GM12878 (cell line): ENCODE measurements around the gene FEM1B. TPM values are rescaled to one million over a fixed set of nuclear protein-coding genes. Genes with fewer than 3 reads are reported as not detected.

Source experiments
- ATAC-seq: fragments of 200-7000 bp; cut with Tn5 transposase; 3 replicates; pipeline ENCODE4 v1.9.1; 2020; ENCODE audit warnings: mild to moderate bottlenecking, moderate library complexity
- BruUV-seq: library from RNA; stranded (reverse); fragments of 400-500 nt; replicated peaks from 2 replicates; lab custom pipeline; 2021; lab: Mats Ljungman, UMichigan
- CTCF ChIA-PET: fragments of 300-600 bp; sonication (Branson Sonifier 250); formaldehyde crosslinking; extraction: SDS; loops from one replicate; lab custom pipeline; 2021; ENCODE audit warnings: inconsistent platforms; lab: Yijun Ruan, JAX
- POLR2A ChIA-PET: fragments of 350-600 bp; formaldehyde crosslinking; extraction: SDS; loops from one replicate; lab custom pipeline; 2021; ENCODE audit warnings: inconsistent platforms; lab: Charles Lee
- RAD21 ChIA-PET: fragments of 300-600 bp; sonication (Branson Sonifier 250); formaldehyde crosslinking; loops from one replicate; lab custom pipeline; 2023; ENCODE audit warnings: antibody characterized with exemption; ENCODE audit not compliant: unreplicated experiment; lab: Charles Lee
- SMC1A ChIA-PET: fragments of 300-600 bp; sonication (Branson Sonifier 250); formaldehyde crosslinking; loops from one replicate; lab custom pipeline; 2023; ENCODE audit not compliant: unreplicated experiment, uncharacterized antibody; lab: Charles Lee
- DNase-seq: peaks from one replicate; pipeline ENCODE4 v3.0.0-alpha.2; 2011; ENCODE audit warnings: low read depth, low spot score
- FAIRE-seq: peaks from 3 replicates; lab custom pipeline; 2011; peaks lifted over from hg19 to GRCh38; lab: Jason Lieb, UNC
- H2AFZ ChIP-seq: 2 replicates; pipeline ENCODE4 v1.6.0; 2011; ENCODE audit warnings: low read depth, low read length, control low read depth; ENCODE audit not compliant: control insufficient read depth
- H3K27ac ChIP-seq: 2 replicates; pipeline ENCODE4 v1.5.1; 2011; ENCODE audit warnings: control low read depth; ENCODE audit not compliant: control insufficient read depth, insufficient read depth
- H3K27me3 ChIP-seq, 2 experiments: replicated peaks in 1 of 2; 2 replicates each; pipeline versions ENCODE4 v1.6.0 to v1.6.1; 2011; ENCODE audit warnings: low read length in 1 of 2; ENCODE audit not compliant: control insufficient read depth in 2 of 2, insufficient read depth in 2 of 2
- H3K36me3 ChIP-seq, 2 experiments: 2 replicates each; pipeline ENCODE4 v1.5.1; 2011; ENCODE audit warnings: low read length in 1 of 2; ENCODE audit not compliant: control insufficient read depth in 2 of 2, insufficient read depth in 2 of 2
- H3K4me1 ChIP-seq: 2 replicates; pipeline ENCODE4 v1.6.1; 2011; ENCODE audit warnings: mild to moderate bottlenecking, low read length, moderate library complexity, mixed read lengths; ENCODE audit not compliant: control insufficient read depth, insufficient read depth
- H3K4me2 ChIP-seq: 2 replicates; pipeline ENCODE4 v1.6.0; 2011; ENCODE audit warnings: control low read depth; ENCODE audit not compliant: control insufficient read depth, insufficient read depth
- H3K4me3 ChIP-seq: fragments of 200-600 bp; sonication (generic); 2 replicates; pipeline ENCODE4 v1.5.1; 2016
- H3K79me2 ChIP-seq: 2 replicates; pipeline ENCODE4 v1.6.0; 2011; ENCODE audit warnings: low read length; ENCODE audit not compliant: control insufficient read depth, insufficient read depth
- H3K9ac ChIP-seq: 2 replicates; pipeline ENCODE4 v1.8.0; 2011; ENCODE audit warnings: low read length, control low read depth, mixed read lengths; ENCODE audit not compliant: control insufficient read depth, insufficient read depth
- H3K9me3 ChIP-seq: replicated peaks from 3 replicates; pipeline ENCODE4 v1.5.1; 2011; ENCODE audit warnings: mild to moderate bottlenecking, low read length; ENCODE audit not compliant: control insufficient read depth, insufficient read depth
- H4K20me1 ChIP-seq: 2 replicates; pipeline ENCODE4 v1.6.0; 2011; ENCODE audit not compliant: control insufficient read depth, insufficient read depth
- BMI1 ChIP-seq: fragments of 450-650 bp; IDR thresholded peaks from 2 replicates; pipeline ENCODE4 v1.6.1; 2016; ENCODE audit warnings: mild to moderate bottlenecking, moderate library complexity, borderline replicate concordance
- EZH2 ChIP-seq: IDR thresholded peaks from 2 replicates; pipeline ENCODE4 v1.6.1; 2012; ENCODE audit warnings: low read depth, mild to moderate bottlenecking, control low read depth, inconsistent platforms, low read length, borderline replicate concordance; ENCODE audit not compliant: control insufficient read depth
- NR2C1 ChIP-seq: fragments of 450-650 bp; IDR thresholded peaks from 2 replicates; pipeline ENCODE4 v1.6.1; 2017; ENCODE audit warnings: antibody characterized with exemption, mild to moderate bottlenecking, moderate library complexity
- POU2F2 ChIP-seq: IDR thresholded peaks from 3 replicates; pipeline ENCODE4 v1.6.1; 2011; ENCODE audit warnings: low read depth, mild to moderate bottlenecking, low read length, borderline replicate concordance
- SMAD1 ChIP-seq: fragments of 450-650 bp; IDR thresholded peaks from 2 replicates; pipeline ENCODE4 v1.6.1; 2018; ENCODE audit warnings: mild to moderate bottlenecking, low read depth; ENCODE audit not compliant: partially characterized antibody
- TAF1 ChIP-seq: IDR thresholded peaks from 2 replicates; pipeline ENCODE4 v1.6.1; 2011; ENCODE audit warnings: mild to moderate bottlenecking, low read depth, low read length, borderline replicate concordance
- WRNIP1 ChIP-seq: IDR thresholded peaks from 2 replicates; pipeline ENCODE4 v1.6.1; 2011; ENCODE audit warnings: low read depth, low read length, improper control_type of control experiment, borderline replicate concordance
- WGBS: methylation state at CpG from one replicate; pipeline ENCODE4 v1.1.6; 2016; ENCODE audit warnings: low lambda C conversion rate; ENCODE audit not compliant: insufficient replicate concordance, insufficient coverage; ENCODE audit errors: missing lambda C conversion rate; 5-methylcytosine and 5-hydroxymethylcytosine counted together
- in situ Hi-C: fragments of 300-500 bp; cut with MboI; formaldehyde crosslinking; loops from 9 replicates; pipeline ENCODE4 v1.14.3; 2018; ENCODE audit warnings: mixed read lengths
- intact Hi-C: fragments of 100-400 bp; cut with micrococcal nuclease; formaldehyde crosslinking; loops from one replicate; pipeline ENCODE4 v1.14.2; 2022; ENCODE audit not compliant: unreplicated experiment
- polyA plus RNA-seq, 11 experiments: library from polyadenylated mRNA; depleted of rRNA in 4 of 11; unstranded in 6 of 11; stranded (reverse) in 5 of 11; fragments of >200 nt; fragmentation: Nextera tagmentation in 4 of 11; fragmentation: Illumina TruSeq in 1 of 11; extraction: Ambion mirVana in 4 of 11; extraction: Trizol in 1 of 11; gene quantifications; 1 replicate in 1 of 11; 2 replicates in 10 of 11; pipeline versions ENCODE4 v1.2.1 to v1.2.3, GENCODE V29; 2011 to 2016; ENCODE audit warnings: inconsistent platforms in 2 of 11, missing spikeins in 2 of 11, low read depth in 1 of 11
- total RNA-seq, 4 experiments: library from RNA; depleted of rRNA in 3 of 4; stranded (reverse); fragments of >200 nt in 3 of 4; fragmentation: Illumina TruSeq in 1 of 4; extraction: Trizol in 1 of 4; gene quantifications; 2 replicates each; pipeline versions ENCODE4 v1.2.1 to v1.2.3, GENCODE V29; 2013 to 2021
- TF ChIP-seq, protein P1 (sequence below): fragments of 450-650 bp; IDR thresholded peaks from 2 replicates; pipeline ENCODE4 v1.6.1; 2017; ENCODE audit warnings: mild to moderate bottlenecking
- TF ChIP-seq, protein P2 (sequence below): fragments of 450-650 bp; IDR thresholded peaks from 2 replicates; pipeline ENCODE4 v1.6.1; 2017; ENCODE audit warnings: antibody characterized with exemption, mild to moderate bottlenecking, moderate library complexity
- TF ChIP-seq, protein P3 (sequence below): IDR thresholded peaks from 2 replicates; pipeline ENCODE4 v1.6.1; 2012; ENCODE audit warnings: mild to moderate bottlenecking, low read depth, low read length
- TF ChIP-seq, protein P4 (sequence below): fragments of 450-650 bp; formaldehyde crosslinking; IDR thresholded peaks from 2 replicates; pipeline ENCODE4 v1.5.0; 2022; ENCODE audit warnings: mild to moderate bottlenecking, missing genetic modification characterization

Gene FEM1B
- total and polyA plus RNA-seq, 10 of the 15 experiments (the other 5 are each of a cell fraction or from before 2014, with no cell fraction given): 5.5 to 61.1 (median 18.2) TPM

- Histone ChIP-seq H3K27me3 (no peaks in the 10 kb centered on the region; a peak in 2 of 4 replicates), H2AFZ (no peak overlapping the region), H3K9ac (no peak overlapping the region), H3K4me2 (no peak overlapping the region), H3K36me3 (no peaks in the 10 kb centered on the region), H3K9me3 (no peaks in the 10 kb centered on the region), H3K27ac (no peak overlapping the region), H3K79me2 (no peaks in the 10 kb centered on the region), H3K4me3 (no peak overlapping the region), H3K4me1 (no peaks in the 10 kb centered on the region), H4K20me1 (no peaks in the 10 kb centered on the region; the same call in 1 of the 2 replicates)
- ChIA-PET RAD21 (no interaction called here), CTCF (interaction anchor here (1.1 kb wide), 1 partner anchor 113 kb away, joined by 3 read pairs; no protein-coding TSS in a partner anchor), SMC1A (interaction anchor here (0.7 kb wide), 1 partner anchor 48 kb away, joined by 3 read pairs; no protein-coding TSS in a partner anchor), POLR2A (no interaction called here)
- 41% methylated on average over 14 of the region's 14 CpGs for WGBS
- BruUV-seq: no TSS peak
- in situ Hi-C loops: no loop called here
- FAIRE-seq (no peak), ATAC-seq (no peak), DNase-seq (no peak)
- intact Hi-C loops: no loop called here
- TF ChIP-seq EZH2 (no peak), TAF1 (no peak), WRNIP1 (no peak), SMAD1 (no peak), NR2C1 (no peak), BMI1 (no peak), POU2F2 (no peak)
- TF ChIP-seq, protein P1, sequence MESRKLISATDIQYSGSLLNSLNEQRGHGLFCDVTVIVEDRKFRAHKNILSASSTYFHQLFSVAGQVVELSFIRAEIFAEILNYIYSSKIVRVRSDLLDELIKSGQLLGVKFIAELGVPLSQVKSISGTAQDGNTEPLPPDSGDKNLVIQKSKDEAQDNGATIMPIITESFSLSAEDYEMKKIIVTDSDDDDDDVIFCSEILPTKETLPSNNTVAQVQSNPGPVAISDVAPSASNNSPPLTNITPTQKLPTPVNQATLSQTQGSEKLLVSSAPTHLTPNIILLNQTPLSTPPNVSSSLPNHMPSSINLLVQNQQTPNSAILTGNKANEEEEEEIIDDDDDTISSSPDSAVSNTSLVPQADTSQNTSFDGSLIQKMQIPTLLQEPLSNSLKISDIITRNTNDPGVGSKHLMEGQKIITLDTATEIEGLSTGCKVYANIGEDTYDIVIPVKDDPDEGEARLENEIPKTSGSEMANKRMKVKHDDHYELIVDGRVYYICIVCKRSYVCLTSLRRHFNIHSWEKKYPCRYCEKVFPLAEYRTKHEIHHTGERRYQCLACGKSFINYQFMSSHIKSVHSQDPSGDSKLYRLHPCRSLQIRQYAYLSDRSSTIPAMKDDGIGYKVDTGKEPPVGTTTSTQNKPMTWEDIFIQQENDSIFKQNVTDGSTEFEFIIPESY: no peak
- TF ChIP-seq, protein P2, sequence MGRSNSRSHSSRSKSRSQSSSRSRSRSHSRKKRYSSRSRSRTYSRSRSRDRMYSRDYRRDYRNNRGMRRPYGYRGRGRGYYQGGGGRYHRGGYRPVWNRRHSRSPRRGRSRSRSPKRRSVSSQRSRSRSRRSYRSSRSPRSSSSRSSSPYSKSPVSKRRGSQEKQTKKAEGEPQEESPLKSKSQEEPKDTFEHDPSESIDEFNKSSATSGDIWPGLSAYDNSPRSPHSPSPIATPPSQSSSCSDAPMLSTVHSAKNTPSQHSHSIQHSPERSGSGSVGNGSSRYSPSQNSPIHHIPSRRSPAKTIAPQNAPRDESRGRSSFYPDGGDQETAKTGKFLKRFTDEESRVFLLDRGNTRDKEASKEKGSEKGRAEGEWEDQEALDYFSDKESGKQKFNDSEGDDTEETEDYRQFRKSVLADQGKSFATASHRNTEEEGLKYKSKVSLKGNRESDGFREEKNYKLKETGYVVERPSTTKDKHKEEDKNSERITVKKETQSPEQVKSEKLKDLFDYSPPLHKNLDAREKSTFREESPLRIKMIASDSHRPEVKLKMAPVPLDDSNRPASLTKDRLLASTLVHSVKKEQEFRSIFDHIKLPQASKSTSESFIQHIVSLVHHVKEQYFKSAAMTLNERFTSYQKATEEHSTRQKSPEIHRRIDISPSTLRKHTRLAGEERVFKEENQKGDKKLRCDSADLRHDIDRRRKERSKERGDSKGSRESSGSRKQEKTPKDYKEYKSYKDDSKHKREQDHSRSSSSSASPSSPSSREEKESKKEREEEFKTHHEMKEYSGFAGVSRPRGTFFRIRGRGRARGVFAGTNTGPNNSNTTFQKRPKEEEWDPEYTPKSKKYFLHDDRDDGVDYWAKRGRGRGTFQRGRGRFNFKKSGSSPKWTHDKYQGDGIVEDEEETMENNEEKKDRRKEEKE: no peak
- TF ChIP-seq, protein P3, sequence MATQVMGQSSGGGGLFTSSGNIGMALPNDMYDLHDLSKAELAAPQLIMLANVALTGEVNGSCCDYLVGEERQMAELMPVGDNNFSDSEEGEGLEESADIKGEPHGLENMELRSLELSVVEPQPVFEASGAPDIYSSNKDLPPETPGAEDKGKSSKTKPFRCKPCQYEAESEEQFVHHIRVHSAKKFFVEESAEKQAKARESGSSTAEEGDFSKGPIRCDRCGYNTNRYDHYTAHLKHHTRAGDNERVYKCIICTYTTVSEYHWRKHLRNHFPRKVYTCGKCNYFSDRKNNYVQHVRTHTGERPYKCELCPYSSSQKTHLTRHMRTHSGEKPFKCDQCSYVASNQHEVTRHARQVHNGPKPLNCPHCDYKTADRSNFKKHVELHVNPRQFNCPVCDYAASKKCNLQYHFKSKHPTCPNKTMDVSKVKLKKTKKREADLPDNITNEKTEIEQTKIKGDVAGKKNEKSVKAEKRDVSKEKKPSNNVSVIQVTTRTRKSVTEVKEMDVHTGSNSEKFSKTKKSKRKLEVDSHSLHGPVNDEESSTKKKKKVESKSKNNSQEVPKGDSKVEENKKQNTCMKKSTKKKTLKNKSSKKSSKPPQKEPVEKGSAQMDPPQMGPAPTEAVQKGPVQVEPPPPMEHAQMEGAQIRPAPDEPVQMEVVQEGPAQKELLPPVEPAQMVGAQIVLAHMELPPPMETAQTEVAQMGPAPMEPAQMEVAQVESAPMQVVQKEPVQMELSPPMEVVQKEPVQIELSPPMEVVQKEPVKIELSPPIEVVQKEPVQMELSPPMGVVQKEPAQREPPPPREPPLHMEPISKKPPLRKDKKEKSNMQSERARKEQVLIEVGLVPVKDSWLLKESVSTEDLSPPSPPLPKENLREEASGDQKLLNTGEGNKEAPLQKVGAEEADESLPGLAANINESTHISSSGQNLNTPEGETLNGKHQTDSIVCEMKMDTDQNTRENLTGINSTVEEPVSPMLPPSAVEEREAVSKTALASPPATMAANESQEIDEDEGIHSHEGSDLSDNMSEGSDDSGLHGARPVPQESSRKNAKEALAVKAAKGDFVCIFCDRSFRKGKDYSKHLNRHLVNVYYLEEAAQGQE: no peak
- TF ChIP-seq, protein P4, sequence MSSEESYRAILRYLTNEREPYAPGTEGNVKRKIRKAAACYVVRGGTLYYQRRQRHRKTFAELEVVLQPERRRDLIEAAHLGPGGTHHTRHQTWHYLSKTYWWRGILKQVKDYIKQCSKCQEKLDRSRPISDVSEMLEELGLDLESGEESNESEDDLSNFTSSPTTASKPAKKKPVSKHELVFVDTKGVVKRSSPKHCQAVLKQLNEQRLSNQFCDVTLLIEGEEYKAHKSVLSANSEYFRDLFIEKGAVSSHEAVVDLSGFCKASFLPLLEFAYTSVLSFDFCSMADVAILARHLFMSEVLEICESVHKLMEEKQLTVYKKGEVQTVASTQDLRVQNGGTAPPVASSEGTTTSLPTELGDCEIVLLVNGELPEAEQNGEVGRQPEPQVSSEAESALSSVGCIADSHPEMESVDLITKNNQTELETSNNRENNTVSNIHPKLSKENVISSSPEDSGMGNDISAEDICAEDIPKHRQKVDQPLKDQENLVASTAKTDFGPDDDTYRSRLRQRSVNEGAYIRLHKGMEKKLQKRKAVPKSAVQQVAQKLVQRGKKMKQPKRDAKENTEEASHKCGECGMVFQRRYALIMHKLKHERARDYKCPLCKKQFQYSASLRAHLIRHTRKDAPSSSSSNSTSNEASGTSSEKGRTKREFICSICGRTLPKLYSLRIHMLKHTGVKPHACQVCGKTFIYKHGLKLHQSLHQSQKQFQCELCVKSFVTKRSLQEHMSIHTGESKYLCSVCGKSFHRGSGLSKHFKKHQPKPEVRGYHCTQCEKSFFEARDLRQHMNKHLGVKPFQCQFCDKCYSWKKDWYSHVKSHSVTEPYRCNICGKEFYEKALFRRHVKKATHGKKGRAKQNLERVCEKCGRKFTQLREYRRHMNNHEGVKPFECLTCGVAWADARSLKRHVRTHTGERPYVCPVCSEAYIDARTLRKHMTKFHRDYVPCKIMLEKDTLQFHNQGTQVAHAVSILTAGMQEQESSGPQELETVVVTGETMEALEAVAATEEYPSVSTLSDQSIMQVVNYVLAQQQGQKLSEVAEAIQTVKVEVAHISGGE (CRISPR knock-in tag): no peak
These were observed 66.2 kb downstream of the FEM1B start for GRCh38 chr15:68343579-68344225.
